A549 (cell line): ENCODE data around the gene HOXA11.

Experiments
- CTCF ChIP-seq: fragments of >200 bp; sonication (Bioruptor Twin); formaldehyde crosslinking; IDR thresholded peaks from 3 replicates; pipeline ENCODE4 v1.5.1; 2016
- HOXA7 ChIP-seq: fragments of 250-450 bp; sonication (Bioruptor Pico); IDR thresholded peaks from 2 replicates; pipeline ENCODE4 v1.5.0; 2020; ENCODE audit warnings: mild to moderate bottlenecking, moderate library complexity
- JUN ChIP-seq, 2 experiments: fragments of >200 bp; sonication (Bioruptor Twin); formaldehyde crosslinking; IDR thresholded peaks; 2 replicates in 1 of 2; 3 replicates in 1 of 2; pipeline ENCODE4 v1.6.1; 2016 to 2017
- KDM1A ChIP-seq: fragments of 200-600 bp; sonication (generic); IDR thresholded peaks from 2 replicates; pipeline ENCODE4 v1.6.1; 2016; ENCODE audit warnings: low read depth, mild to moderate bottlenecking
- MAZ ChIP-seq: fragments of 150-350 bp; IDR thresholded peaks from 2 replicates; pipeline ENCODE4 v1.6.1; 2014; ENCODE audit warnings: antibody characterized with exemption, low read depth, low read length, borderline replicate concordance
- POLR2A ChIP-seq: IDR thresholded peaks from 2 replicates; pipeline ENCODE4 v1.6.1; 2012; ENCODE audit warnings: mild to moderate bottlenecking, low read length
- RAD21 ChIP-seq, 2 experiments: fragments of >200 bp in 1 of 2; sonication (Bioruptor Twin) in 1 of 2; formaldehyde crosslinking in 1 of 2; IDR thresholded peaks in 1 of 2; conservative IDR thresholded peaks in 1 of 2; 2 replicates in 1 of 2; 3 replicates in 1 of 2; pipeline ENCODE4 v1.6.1; 2012 to 2018; ENCODE audit warnings: inconsistent platforms in 1 of 2
- RCOR1 ChIP-seq: fragments of 150-350 bp; IDR thresholded peaks from 2 replicates; pipeline ENCODE4 v1.6.1; 2014; ENCODE audit warnings: antibody characterized with exemption, low read length, low read depth
- ZC3H11A ChIP-seq: fragments of 450-650 bp; IDR thresholded peaks from 2 replicates; pipeline ENCODE4 v1.6.1; 2014; ENCODE audit warnings: antibody characterized with exemption, mild to moderate bottlenecking

- TF ChIP-seq POLR2A, result no peak
- TF ChIP-seq CTCF, result no peak
- no peak for TF ChIP-seq ZC3H11A
- no peak for TF ChIP-seq JUN (IDR thresholded peaks at IDR 0.05)
- no peak for TF ChIP-seq RAD21 (conservative IDR thresholded peaks at IDR 0.05 in 1 of 2, IDR thresholded peaks at IDR 0.05 in 1 of 2)
- TF ChIP-seq RCOR1, result no peak
- TF ChIP-seq MAZ, result no peak
- TF ChIP-seq HOXA7 (CRISPR knock-in tag), result no peak
- TF ChIP-seq KDM1A, result no peak
Observed at GRCh38 chr7:27164045-27164366, 21.0 kb downstream of the HOXA11 start.
